Activated CD4-positive, alpha-beta memory T cell treated with anti-CD3 and anti-CD28 coated beads for 36 hours (primary cell): ENCODE results near the gene HOXC9. TPM values are rescaled to one million over a fixed set of nuclear protein-coding genes. Genes with fewer than 3 reads are reported as not detected.

Experiments used
- CTCF ChIA-PET: fragments of 350-600 bp; sonication (Branson Sonifier 250); formaldehyde crosslinking; loops from one replicate; lab custom pipeline; 2021; ENCODE audit warnings: antibody characterized with exemption, inconsistent platforms; lab: Charles Lee
- POLR2A ChIA-PET: fragments of 350-600 bp; sonication (Branson Sonifier 250); formaldehyde crosslinking; loops from one replicate; lab custom pipeline; 2021; ENCODE audit warnings: antibody characterized with exemption; lab: Charles Lee
- DNase-seq: peaks from one replicate; pipeline ENCODE4 v3.0.0-alpha.2; 2020
- H3K27ac Mint-ChIP-seq: one replicate; pipeline ENCODE4 v1.8.0; 2021; ENCODE audit warnings: mixed read lengths
- H3K27me3 Mint-ChIP-seq: one replicate; pipeline ENCODE4 v1.8.0; 2021; ENCODE audit warnings: mixed read lengths
- H3K36me3 Mint-ChIP-seq: one replicate; pipeline ENCODE4 v1.8.0; 2021; ENCODE audit warnings: mixed read lengths
- H3K4me1 Mint-ChIP-seq: one replicate; pipeline ENCODE4 v1.8.0; 2021; ENCODE audit warnings: low read depth, mixed read lengths
- H3K4me3 Mint-ChIP-seq: one replicate; pipeline ENCODE4 v1.8.0; 2021; ENCODE audit warnings: mild to moderate bottlenecking, mixed read lengths
- H3K9me3 Mint-ChIP-seq: one replicate; pipeline ENCODE4 v1.8.0; 2021; ENCODE audit warnings: mixed read lengths
- intact Hi-C: fragments of 100-400 bp; cut with micrococcal nuclease; formaldehyde crosslinking; loops from one replicate; pipeline ENCODE4 v1.15.1; 2023
- total RNA-seq, 2 experiments: library from RNA; stranded (reverse); gene quantifications; one replicate each; pipeline ENCODE4 v1.2.3, GENCODE V29; 2021

Gene HOXC9
- total RNA-seq, 2 experiments from 2014 or later: not detected

DNA sequence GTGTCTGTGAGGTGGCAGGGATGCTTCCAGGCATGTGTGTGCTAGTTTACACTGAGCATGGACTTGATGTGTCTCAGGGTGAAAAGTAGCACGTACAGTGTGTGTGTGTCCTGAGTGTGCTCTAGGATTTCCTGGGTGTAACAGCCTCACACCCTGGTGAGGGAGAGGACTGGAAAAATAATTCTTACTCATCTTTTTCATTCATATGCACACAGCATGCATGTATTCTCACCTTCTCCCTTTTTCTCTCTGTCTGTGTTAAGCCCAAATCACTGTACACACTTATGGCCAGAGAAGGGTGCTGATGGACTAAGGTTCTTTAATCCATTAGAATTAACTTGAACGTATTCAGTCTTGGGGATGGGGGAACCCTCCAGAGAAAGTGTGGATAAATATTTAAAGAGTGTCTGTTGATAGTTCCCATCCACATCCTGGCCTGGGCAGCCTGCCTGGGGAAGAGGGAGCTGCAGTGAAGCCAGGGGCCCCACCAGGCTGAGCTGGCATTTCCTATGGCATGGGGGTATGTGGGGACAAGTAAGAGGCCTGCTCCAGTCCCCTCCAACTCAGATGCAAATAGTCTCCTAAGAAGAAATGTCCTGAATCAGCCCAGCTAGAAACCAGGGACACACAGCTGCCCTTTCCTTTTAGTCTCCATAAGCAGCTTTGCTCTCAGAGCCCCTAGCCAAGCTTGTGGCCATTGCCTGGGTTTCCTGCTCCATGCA lies 7.7 kb downstream of the HOXC9 start:
- no peak for DNase-seq
- POLR2A ChIA-PET: no interaction called here
- no peaks in the 10 kb centered on the region for H3K36me3 Mint-ChIP-seq
- peaks cover 25% of the 10 kb centered on the region for H3K4me1 Mint-ChIP-seq
- peaks cover 85% of the 10 kb centered on the region for H3K27me3 Mint-ChIP-seq
- intact Hi-C loops: loop anchor here (2.0 to 10.0 kb wide), 2 partner anchors 25 to 357 kb away; partner anchors contain the start of genes GPR84 and HOXC5
- no peak overlapping the region for H3K4me3 Mint-ChIP-seq
- no peaks in the 10 kb centered on the region for H3K9me3 Mint-ChIP-seq
- CTCF ChIA-PET: interaction anchor here (0.7 to 9.3 kb wide), 11 partner anchors 7 to 373 kb away, joined by 3 to 127 read pairs (median 6); partner anchors contain the start of genes HOXC5 and SMUG1
- no peak overlapping the region for H3K27ac Mint-ChIP-seq

DNA sequence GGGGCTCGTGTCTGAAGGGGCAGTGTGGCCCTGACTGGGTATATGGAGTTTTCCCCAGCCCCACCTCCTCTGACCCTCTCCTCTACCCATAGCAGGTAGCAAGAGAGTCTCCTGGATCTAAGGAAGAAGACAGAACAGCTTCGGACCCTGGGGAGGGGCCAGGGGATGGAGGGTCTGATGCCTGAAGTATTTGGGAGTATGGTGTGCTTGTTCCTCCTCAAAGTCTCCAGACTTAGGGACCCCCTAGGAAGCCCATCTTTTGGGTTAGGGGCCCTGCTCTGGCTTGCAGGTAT lies 8.2 kb downstream of the HOXC9 start:
- no peak overlapping the region for H3K27ac Mint-ChIP-seq
- H3K9me3 Mint-ChIP-seq: no peaks in the 10 kb centered on the region
- POLR2A ChIA-PET: no interaction called here
- no peak overlapping the region for H3K4me3 Mint-ChIP-seq
- intact Hi-C loops: loop anchor here (10.0 kb wide), 1 partner anchor 357 kb away; the partner anchor contains the start of gene GPR84
- H3K36me3 Mint-ChIP-seq: no peaks in the 10 kb centered on the region
- peaks cover 85% of the 10 kb centered on the region for H3K27me3 Mint-ChIP-seq
- H3K4me1 Mint-ChIP-seq: peaks cover 25% of the 10 kb centered on the region
- CTCF ChIA-PET: interaction anchor here (1.2 to 9.3 kb wide), 8 partner anchors 9 to 372 kb away, joined by 4 to 127 read pairs (median 26); partner anchors contain the start of gene SMUG1
- DNase-seq: no peak

DNA sequence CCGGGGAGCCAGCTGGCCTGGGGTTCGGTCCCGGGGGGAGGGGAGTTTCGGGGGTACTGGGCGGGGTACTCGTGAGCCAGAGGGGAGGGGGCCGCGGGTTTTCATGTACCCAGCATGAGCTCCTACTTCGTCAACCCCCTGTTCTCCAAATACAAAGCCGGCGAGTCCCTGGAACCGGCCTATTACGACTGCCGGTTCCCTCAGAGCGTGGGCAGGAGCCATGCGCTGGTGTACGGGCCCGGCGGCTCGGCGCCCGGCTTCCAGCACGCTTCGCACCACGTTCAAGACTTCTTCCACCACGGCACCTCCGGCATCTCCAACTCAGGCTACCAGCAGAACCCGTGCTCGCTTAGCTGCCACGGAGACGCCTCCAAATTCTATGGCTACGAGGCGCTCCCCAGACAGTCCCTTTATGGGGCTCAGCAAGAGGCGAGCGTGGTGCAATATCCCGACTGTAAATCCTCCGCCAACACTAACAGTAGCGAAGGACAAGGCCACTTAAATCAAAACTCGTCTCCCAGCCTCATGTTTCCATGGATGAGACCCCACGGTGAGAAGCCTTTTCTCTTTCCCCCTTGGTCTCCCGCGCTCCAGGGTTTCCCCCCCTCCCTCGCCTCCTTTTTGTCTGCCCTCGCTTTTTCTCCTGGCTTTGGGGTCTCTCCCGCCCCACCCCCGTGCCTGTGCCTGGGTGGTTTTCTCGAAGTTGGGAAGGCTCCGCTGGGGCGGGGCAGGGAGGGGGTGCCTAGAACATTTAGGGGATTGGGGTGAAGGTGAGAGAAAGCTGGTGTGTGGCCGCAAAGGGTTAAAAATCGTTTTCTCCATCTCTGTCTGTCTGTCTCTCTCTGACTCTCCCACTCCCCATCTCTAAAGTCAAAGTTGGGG lies 9.5 kb downstream of the HOXC9 start:
- peaks cover 26% of the 10 kb centered on the region for H3K4me1 Mint-ChIP-seq
- no peaks in the 10 kb centered on the region for H3K36me3 Mint-ChIP-seq
- no peak overlapping the region for H3K27ac Mint-ChIP-seq
- intact Hi-C loops: loop anchor here (10.0 kb wide), 1 partner anchor 355 kb away; the partner anchor contains the start of gene GPR84
- peak; percentile 36 for DNase-seq
- H3K27me3 Mint-ChIP-seq: peaks cover 84% of the 10 kb centered on the region
- CTCF ChIA-PET: interaction anchor here (0.7 to 9.3 kb wide), 13 partner anchors 8 to 508 kb away, joined by 3 to 127 read pairs (median 6); partner anchors contain the start of genes HOXC10, HOXC5, SMUG1 and TARBP2
- no peak overlapping the region for H3K4me3 Mint-ChIP-seq
- POLR2A ChIA-PET: no interaction called here
- no peaks in the 10 kb centered on the region for H3K9me3 Mint-ChIP-seq

DNA sequence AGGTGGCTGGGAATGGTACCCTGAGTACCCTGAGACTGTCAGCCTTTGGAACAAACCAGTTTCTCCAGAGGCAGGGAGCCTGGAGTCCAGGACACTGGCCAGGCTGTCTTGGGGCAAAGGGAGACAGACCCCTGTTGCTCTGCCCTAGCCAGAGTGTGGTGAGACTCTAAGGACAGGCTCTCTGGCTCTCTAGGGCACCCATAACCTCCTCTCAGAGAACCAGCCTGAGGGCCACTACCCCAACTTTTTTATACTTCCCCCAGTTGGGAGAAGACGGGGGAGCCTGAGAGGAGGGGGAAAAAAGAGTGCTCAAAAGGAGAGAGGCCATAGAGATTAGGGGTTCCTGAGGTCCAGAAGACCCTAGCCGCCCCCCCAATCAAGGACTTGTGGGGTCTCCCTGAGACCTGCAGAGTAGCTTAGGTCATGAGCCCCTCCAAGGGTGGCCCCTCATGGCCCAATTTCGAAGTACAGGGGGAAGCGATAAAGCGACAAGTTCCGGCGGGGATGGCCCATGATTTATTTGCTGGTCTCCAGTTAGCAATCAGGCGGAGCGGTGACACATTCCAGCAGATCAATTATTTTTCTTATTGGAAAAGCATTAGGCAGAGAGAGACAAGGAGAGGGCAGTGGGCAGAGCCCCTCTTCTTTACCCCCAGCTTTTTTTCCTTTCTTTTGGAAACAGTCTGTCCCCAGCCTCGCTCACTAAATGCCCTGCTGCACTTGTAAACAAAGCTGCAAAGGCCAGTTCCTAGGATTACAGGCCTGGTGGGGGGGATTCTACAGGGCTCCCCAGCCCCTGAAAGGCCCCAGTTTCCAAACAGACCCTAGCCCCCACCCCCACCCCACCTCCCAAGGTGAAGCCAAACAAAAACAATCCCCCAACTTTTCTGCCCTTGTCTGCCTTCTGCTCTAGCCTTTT lies 10.4 kb downstream of the HOXC9 start:
- ChIA-PET POLR2A (no interaction called here), CTCF (interaction anchor here (4.9 to 9.3 kb wide), 3 partner anchors 182 to 205 kb away, joined by 46 to 127 read pairs (median 112); partner anchors contain the start of gene SMUG1)
- H3K36me3 Mint-ChIP-seq: no peaks in the 10 kb centered on the region
- H3K4me3 Mint-ChIP-seq: no peak overlapping the region
- H3K27me3 Mint-ChIP-seq: peaks cover 84% of the 10 kb centered on the region
- H3K27ac Mint-ChIP-seq: no peak overlapping the region
- intact Hi-C loops: no loop called here
- H3K4me1 Mint-ChIP-seq: peaks cover 35% of the 10 kb centered on the region
- DNase-seq: no peak
- H3K9me3 Mint-ChIP-seq: no peaks in the 10 kb centered on the region

DNA sequence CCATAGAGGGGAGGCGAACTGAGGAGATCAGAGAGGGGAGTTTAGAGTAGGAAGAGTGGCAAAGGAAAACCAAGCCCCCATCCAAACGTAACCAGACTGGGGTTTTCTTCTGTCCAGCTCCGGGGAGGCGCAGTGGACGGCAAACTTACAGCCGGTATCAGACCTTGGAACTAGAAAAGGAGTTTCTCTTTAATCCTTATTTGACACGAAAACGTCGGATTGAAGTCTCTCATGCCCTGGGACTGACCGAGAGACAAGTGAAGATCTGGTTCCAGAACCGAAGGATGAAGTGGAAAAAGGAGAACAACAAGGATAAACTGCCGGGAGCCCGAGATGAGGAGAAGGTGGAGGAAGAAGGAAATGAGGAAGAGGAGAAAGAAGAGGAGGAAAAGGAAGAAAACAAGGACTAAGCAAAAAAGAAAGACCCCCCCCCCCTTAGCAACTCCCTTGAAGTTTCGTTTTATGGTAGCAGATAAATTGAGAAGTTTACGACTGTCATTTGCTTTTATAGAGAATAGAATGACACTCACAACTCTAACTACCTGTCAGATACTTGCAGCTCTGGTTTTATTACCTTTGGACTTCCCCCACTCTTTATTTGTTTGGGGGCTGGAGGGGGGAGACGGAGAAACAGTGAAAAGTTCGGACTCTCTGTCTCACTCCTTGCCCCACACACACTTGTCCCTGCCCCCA lies 11.2 kb downstream of the HOXC9 start:
- ChIA-PET CTCF (interaction anchor here (8.6 to 9.3 kb wide), 2 partner anchors 181 to 190 kb away, joined by 112 to 127 read pairs; partner anchors contain the start of gene SMUG1), POLR2A (no interaction called here)
- no peaks in the 10 kb centered on the region for H3K36me3 Mint-ChIP-seq
- H3K9me3 Mint-ChIP-seq: no peaks in the 10 kb centered on the region
- intact Hi-C loops: no loop called here
- no peak for DNase-seq
- peaks cover 84% of the 10 kb centered on the region for H3K27me3 Mint-ChIP-seq
- H3K4me3 Mint-ChIP-seq: no peak overlapping the region
- H3K27ac Mint-ChIP-seq: no peak overlapping the region
- H3K4me1 Mint-ChIP-seq: peaks cover 36% of the 10 kb centered on the region

DNA sequence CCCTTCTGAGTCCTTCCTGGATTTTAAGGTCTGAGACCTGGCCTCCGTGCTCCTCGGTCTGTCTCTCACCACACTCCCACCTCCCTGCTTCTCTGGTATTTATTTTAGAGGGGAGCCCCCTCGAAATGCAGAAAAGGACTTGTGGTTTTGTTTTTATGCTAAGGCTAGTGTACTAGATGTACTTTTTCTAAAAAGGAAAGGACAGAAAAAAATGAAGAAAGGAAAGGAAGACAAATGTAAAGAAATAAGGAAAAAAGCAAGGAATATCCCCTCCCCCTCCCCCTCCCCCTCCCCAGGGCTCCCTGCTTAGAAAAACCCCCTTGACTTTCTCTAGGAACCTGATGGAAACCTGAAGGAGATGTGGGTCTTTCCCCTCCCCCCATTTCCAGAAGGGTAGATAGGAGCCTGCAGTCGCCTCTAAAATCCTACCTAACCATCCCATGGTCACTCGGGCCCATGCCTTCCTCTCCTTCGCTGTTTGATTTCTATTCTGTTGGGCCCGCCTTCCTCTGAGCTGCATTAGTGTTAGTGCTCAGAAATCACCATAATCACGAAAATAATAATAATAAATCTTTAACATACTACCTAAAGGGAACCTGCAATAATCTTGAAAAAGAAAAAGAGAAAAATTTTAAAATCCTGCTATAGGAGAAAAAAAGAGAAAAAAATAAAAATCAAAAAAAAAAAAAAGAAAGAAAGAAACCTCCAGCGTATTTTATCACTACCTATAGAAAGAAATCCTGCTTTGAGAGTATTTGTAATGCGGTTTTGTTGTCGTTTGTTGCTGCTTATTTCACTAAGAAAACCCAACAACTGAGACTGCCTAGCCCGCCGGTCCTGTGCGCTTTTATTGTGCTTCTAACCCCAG lies 11.9 kb downstream of the HOXC9 start:
- Mint-ChIP-seq H3K9me3 (no peaks in the 10 kb centered on the region), H3K27ac (no peak overlapping the region), H3K4me3 (no peak overlapping the region), H3K36me3 (no peaks in the 10 kb centered on the region), H3K4me1 (peaks cover 32% of the 10 kb centered on the region), H3K27me3 (peaks cover 81% of the 10 kb centered on the region)
- DNase-seq: no peak
- ChIA-PET POLR2A (no interaction called here), CTCF (interaction anchor here (1.3 kb wide), 1 partner anchor 189 kb away, joined by 3 read pairs; no protein-coding TSS in a partner anchor)
- intact Hi-C loops: no loop called here

DNA sequence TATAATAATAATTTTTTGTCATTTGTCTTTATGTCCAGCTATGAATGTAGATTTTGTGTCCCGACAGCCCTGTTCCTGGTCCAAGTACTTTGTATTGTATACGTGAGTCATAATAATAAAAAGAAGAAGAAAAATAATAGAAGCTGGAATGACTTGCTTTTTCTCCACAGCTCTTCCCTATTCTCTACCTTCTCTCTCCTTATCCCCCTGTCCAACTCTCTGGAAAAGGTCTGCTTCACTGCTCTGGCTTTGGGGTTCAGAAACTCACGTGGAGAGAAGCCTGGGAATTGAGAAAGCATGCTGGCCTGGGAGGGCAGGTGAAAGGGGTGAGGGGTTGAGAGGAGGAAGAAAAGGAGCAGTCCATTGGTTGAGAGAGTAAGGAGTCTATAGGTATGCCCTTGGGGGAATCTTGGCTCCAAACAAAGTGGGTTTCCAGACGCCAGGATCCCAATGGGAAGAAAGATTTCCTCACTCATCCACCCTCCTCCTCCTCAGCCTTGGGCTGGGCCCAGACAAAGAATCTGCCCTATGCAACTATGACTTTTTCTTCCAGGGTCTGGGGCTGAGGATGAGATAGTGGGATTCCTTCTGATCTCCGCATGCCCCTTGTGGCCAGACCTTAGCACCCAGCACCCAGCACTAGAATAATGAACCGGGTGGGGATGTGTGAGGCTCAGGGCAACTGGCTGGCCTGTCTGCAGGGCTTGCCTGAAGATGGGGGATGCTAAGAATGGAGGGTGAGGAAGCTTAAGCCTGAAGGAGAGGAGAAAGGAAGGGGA lies 12.9 kb downstream of the HOXC9 start:
- ChIA-PET CTCF (interaction anchor here (0.8 to 1.3 kb wide), 3 partner anchors 13 to 202 kb away, joined by 3 read pairs; partner anchors contain the start of gene HOXC9), POLR2A (no interaction called here)
- no peak overlapping the region for H3K4me3 Mint-ChIP-seq
- DNase-seq: no peak
- intact Hi-C loops: no loop called here
- H3K4me1 Mint-ChIP-seq: peaks cover 35% of the 10 kb centered on the region
- no peak overlapping the region for H3K27ac Mint-ChIP-seq
- H3K36me3 Mint-ChIP-seq: no peaks in the 10 kb centered on the region
- peaks cover 78% of the 10 kb centered on the region for H3K27me3 Mint-ChIP-seq
- H3K9me3 Mint-ChIP-seq: no peaks in the 10 kb centered on the region

DNA sequence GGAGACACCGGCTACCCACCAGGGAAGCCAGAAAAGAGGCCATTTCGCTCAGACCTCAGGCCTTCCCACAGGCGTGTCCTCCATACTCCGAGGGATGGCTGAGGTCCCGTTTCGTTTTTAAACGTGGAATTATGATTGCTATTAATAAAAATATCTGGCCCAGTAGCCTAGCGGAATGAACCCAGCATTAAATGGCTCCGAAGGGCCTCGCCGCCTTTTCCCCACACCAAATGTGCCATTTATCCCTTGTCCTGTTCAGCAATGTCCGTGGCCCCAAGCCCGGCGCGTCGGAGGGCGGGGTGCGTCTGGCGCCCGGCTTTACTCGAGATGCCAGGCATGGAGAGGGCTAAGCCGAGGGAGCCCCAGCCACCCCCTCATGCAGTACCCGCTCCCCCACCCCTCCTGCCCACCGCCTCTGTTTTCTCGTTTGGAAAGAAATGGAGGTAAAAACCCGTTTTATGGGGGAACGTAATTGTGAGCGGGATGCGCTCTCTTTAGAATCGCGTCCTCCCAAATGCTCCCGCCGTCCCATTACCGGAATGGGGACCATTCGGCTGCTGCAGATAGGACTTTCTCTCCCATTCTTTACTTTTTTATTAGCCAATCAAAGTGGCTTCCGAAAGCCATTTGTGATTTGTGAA lies 14.5 kb downstream of the HOXC9 start:
- H3K4me3 Mint-ChIP-seq: no peak overlapping the region
- no peak overlapping the region for H3K27ac Mint-ChIP-seq
- peaks cover 73% of the 10 kb centered on the region for H3K27me3 Mint-ChIP-seq
- peaks cover 31% of the 10 kb centered on the region for H3K4me1 Mint-ChIP-seq
- intact Hi-C loops: loop anchor here (5.0 kb wide), 1 partner anchor 32 kb away; no protein-coding TSS in a partner anchor
- H3K9me3 Mint-ChIP-seq: no peaks in the 10 kb centered on the region
- H3K36me3 Mint-ChIP-seq: no peaks in the 10 kb centered on the region
- CTCF ChIA-PET: interaction anchor here (1.0 to 1.4 kb wide), 5 partner anchors 7 to 193 kb away, joined by 3 to 5 read pairs (median 4); partner anchors contain the start of genes HOXC5 and HOXC9
- no peak for DNase-seq
- POLR2A ChIA-PET: no interaction called here
